ENCODE data around the gene OAS2. TPM values are rescaled to one million over a fixed set of nuclear protein-coding genes. Genes with fewer than 3 reads are reported as not detected.

The OAS2 gene
- polyA plus RNA-seq, 2 of the 4 experiments (the other 2 are of a cell fraction), result 0.05 to 0.19 TPM

- TF ChIP-seq ZSCAN20 (CRISPR knock-in tag; IDR thresholded peaks at IDR 0.05) (no peak), E2F6 (IDR thresholded peaks at IDR 0.05; ENCODE audit: borderline replicate concordance, low read depth) (no peak), HEYL (CRISPR knock-in tag; IDR thresholded peaks at IDR 0.05) (no peak), RNF2 (IDR thresholded peaks at IDR 0.05; ENCODE audit: borderline replicate concordance, low read depth) (no peak)
- TF ChIP-seq, protein P1, sequence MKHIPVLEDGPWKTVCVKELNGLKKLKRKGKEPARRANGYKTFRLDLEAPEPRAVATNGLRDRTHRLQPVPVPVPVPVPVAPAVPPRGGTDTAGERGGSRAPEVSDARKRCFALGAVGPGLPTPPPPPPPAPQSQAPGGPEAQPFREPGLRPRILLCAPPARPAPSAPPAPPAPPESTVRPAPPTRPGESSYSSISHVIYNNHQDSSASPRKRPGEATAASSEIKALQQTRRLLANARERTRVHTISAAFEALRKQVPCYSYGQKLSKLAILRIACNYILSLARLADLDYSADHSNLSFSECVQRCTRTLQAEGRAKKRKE (CRISPR knock-in tag; IDR thresholded peaks at IDR 0.05; ENCODE audit: low read depth), result no peak
- TF ChIP-seq, protein P2, sequence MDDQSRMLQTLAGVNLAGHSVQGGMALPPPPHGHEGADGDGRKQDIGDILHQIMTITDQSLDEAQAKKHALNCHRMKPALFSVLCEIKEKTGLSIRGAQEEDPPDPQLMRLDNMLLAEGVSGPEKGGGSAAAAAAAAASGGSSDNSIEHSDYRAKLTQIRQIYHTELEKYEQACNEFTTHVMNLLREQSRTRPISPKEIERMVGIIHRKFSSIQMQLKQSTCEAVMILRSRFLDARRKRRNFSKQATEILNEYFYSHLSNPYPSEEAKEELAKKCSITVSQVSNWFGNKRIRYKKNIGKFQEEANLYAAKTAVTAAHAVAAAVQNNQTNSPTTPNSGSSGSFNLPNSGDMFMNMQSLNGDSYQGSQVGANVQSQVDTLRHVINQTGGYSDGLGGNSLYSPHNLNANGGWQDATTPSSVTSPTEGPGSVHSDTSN (IDR thresholded peaks at IDR 0.05), result no peak
- TF ChIP-seq, protein P3, sequence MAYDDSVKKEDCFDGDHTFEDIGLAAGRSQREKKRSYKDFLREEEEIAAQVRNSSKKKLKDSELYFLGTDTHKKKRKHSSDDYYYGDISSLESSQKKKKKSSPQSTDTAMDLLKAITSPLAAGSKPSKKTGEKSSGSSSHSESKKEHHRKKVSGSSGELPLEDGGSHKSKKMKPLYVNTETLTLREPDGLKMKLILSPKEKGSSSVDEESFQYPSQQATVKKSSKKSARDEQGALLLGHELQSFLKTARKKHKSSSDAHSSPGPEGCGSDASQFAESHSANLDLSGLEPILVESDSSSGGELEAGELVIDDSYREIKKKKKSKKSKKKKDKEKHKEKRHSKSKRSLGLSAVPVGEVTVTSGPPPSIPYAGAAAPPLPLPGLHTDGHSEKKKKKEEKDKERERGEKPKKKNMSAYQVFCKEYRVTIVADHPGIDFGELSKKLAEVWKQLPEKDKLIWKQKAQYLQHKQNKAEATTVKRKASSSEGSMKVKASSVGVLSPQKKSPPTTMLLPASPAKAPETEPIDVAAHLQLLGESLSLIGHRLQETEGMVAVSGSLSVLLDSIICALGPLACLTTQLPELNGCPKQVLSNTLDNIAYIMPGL (CRISPR knock-in tag; IDR thresholded peaks at IDR 0.05; ENCODE audit: borderline replicate concordance), result no peak
Measured at GRCh38 chr12:112930350-112930749, 48.0 kb upstream of the OAS2 start (continued).

GRCh38 chr12:112932485-112933128 lies 45.7 kb upstream of the OAS2 start:
- 41% methylated on average over 6 of the region's 6 CpGs for WGBS (ENCODE audit: missing lambda C conversion rate)
- Histone ChIP-seq H3K9me3 (no peaks in the 10 kb centered on the region), H3K4me3 (no peak overlapping the region), H3K4me2 (peak overlapping the region; percentile 54), H3K27ac (peak overlapping the region; percentile 18 to 37; a peak in 4 of 6 replicates), H3K4me1 (peaks cover 16% of the 10 kb centered on the region)
- ChIA-PET CTCF (interaction anchor here (0.8 to 1.3 kb wide), 2 partner anchors 11 to 16 kb away, joined by 3 to 4 read pairs; no protein-coding TSS in a partner anchor), POLR2A (no interaction called here)
- FAIRE-seq (no peak), ATAC-seq (peak in 1 of 2 experiments; percentile 37; a peak in 3 of 6 replicates), DNase-seq (ENCODE audit: low read depth in 1 of 2, low spot score in 1 of 2) (no peak)
- TF ChIP-seq GATA3 (IDR thresholded peaks at IDR 0.05; ENCODE audit: borderline replicate concordance) (peak; percentile 74), SMC3 (IDR thresholded peaks at IDR 0.05) (no peak), RFX5 (IDR thresholded peaks at IDR 0.05) (no peak), KDM1A (IDR thresholded peaks at IDR 0.05; ENCODE audit: low read depth) (0 out of 2 replicates have a peak, but pooled peaks have one; percentile 43), CHD2 (IDR thresholded peaks at IDR 0.05; ENCODE audit: low read length, partially characterized antibody) (no peak), POLR2AphosphoS2 (conservative IDR thresholded peaks at IDR 0.05; ENCODE audit: low read length) (no peak), CEBPB (IDR thresholded peaks at IDR 0.05) (peak; percentile 57 to 72; a peak in 3 of 4 replicates), ZC3H11A (IDR thresholded peaks at IDR 0.05) (no peak), RARB (CRISPR knock-in tag; IDR thresholded peaks at IDR 0.05) (no peak), HES2 (IDR thresholded peaks at IDR 0.05) (no peak), CHD4 (IDR thresholded peaks at IDR 0.05; ENCODE audit: borderline replicate concordance) (no peak), MAFK (IDR thresholded peaks at IDR 0.05; ENCODE audit: partially characterized antibody) (no peak), HEYL (CRISPR knock-in tag; IDR thresholded peaks at IDR 0.05) (no peak), CBX2 (IDR thresholded peaks at IDR 0.05; ENCODE audit: borderline replicate concordance, low read depth) (no peak), BCL3 (IDR thresholded peaks at IDR 0.05) (no peak), JUN (IDR thresholded peaks at IDR 0.05) (no peak)
- TF ChIP-seq, protein P3 (CRISPR knock-in tag; IDR thresholded peaks at IDR 0.05; ENCODE audit: borderline replicate concordance), result no peak

Data from A549 (cell line).